Measurements from ENCODE around the gene GCK.

Gene GCK

GRCh38 chr7:44232396-44232795, 43.2 kb upstream of the GCK start:
- H3K27ac ChIP-seq, result no peak overlapping the region
- no peak for TF ChIP-seq CTCF (conservative IDR thresholded peaks at IDR 0.05)

GRCh38 chr7:44231088-44231487, 41.8 kb upstream of the GCK start:
- no peak for TF ChIP-seq CTCF (conservative IDR thresholded peaks at IDR 0.05)
- H3K27ac ChIP-seq, result no peak overlapping the region

GRCh38 chr7:44230286-44230685, 41.0 kb upstream of the GCK start:
- H3K27ac ChIP-seq, result no peak overlapping the region

GRCh38 chr7:44229546-44230105, 40.4 kb upstream of the GCK start:
- no peak for TF ChIP-seq CTCF (conservative IDR thresholded peaks at IDR 0.05)
- H3K27ac ChIP-seq, result no peak overlapping the region

More at GRCh38 chr7:44230286-44230685, 41.0 kb upstream of the GCK start:
- no peak for TF ChIP-seq CTCF (conservative IDR thresholded peaks at IDR 0.05)

- no peak overlapping the region for H3K27ac ChIP-seq
- no peak for TF ChIP-seq CTCF (conservative IDR thresholded peaks at IDR 0.05)
Measured at GRCh38 chr7:44228571-44229350, 39.5 kb upstream of the GCK start.

GRCh38 chr7:44227911-44228310, 38.7 kb upstream of the GCK start:
- TF ChIP-seq CTCF (conservative IDR thresholded peaks at IDR 0.05), result no peak
- no peak overlapping the region for H3K27ac ChIP-seq

- no peak for TF ChIP-seq CTCF (conservative IDR thresholded peaks at IDR 0.05)
Measured at GRCh38 chr7:44226396-44226753, 37.1 kb upstream of the GCK start.

More at GRCh38 chr7:44226396-44226753, 37.1 kb upstream of the GCK start:
- no peak overlapping the region for H3K27ac ChIP-seq

Data from VCaP (cell line).